GM21367 (cell line): ENCODE measurements around the gene ABHD12.
"Not testable (repeated sequence)": the region's sequence is repeated elsewhere in the genome, so short reads cannot be mapped to it uniquely, and the experiment has no call there.

Source experiments
- ATAC-seq: cut with Tn5 transposase; IDR thresholded peaks from one replicate; pipeline ENCODE4 v1.9.1; 2021; ENCODE audit not compliant: unreplicated experiment

ABHD12 gene

DNA sequence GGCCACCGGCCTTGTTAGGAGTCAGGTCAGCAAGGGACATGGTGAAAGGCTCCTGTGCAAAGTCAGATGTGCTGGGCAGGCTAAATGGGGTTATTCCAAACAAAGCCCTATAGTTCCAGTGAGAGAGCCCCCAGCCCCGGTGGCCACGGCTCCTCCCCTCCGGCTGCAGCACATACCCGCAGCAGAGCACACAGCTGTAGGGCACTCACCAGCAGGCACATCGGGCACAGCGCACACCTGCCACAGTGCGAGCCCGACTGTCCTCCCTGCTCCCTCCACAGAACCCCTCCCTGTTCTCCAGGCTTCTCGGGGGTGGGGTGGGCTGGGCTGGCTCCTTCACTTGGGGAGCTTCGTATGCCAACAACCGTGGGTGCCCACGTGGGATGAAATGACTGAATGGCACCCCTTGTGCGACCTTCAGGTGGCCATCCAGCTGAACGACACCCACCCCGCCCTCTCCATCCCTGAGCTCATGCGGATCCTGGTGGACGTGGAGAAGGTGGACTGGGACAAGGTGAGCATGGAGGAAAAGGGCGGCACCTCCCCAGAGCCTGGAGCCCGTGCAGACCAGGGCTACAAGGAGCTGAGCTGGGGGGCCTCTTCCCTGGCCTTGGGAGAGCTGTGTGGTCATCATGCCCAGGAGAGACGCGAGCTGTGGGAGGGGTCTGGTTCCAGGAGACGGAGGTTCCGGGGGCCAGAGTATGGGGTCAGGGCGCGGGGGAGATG is 111.8 kb downstream of the ABHD12 start:
- no peak for ATAC-seq

DNA sequence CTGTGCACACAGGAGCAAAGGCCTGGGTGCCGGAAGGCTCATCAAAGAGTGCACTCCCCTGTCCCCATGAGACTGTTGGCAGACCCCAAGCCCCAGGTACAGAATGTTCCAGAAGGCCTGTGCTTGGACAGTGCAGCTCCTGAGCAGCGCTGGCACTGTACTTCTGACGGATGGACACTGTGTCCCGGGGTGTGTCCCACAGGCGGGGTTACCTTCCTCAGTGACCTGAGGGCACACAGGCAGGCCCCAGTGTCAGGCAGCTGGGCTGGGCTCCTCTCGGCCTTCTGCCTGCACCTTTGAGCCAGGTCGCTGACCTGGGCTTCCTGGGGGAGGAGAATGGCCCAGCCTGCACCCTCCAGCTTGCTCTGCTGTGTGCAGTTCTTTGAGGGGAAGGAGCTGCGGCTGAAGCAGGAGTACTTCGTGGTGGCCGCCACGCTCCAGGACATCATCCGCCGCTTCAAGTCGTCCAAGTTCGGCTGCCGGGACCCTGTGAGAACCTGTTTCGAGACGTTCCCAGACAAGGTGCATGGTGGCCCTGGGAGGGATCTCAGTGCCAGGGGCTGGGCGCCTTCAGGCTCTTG is 112.6 kb downstream of the ABHD12 start:
- ATAC-seq: no peak

DNA sequence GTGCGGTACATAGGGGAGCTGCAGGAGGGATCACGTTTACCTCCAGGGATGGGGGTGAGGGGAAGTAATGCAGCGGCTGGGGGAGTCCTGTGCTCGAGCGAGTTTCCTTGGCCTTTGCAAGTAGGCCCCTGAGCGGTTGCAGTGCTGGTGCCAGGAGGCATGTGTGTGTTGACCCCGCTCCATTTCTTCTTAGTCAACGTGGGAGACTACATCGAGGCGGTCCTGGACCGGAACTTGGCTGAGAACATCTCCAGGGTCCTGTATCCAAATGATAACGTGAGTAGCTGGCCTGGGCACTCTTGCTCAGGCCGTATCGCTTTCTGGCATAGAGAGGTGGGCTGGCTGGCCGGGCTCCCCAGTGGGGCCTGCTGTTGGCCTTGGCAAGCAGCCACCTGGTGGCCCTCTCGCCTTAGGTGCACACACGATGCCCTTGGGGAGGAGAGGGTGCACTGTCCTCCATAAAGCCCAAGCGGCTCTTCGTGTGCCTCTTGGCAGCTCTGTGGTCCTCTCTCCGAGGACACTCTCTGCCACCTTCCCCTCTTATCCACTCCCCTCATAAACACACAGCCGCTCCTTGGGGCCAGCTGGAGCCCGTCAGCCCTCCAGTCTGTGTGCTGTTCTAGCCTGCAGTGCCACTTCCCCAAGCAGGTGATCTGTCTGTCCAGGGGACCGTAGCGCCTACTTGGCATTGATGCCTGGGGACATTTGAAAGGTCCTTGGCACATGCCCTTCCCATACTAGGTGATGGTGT is 113.4 kb downstream of the ABHD12 start:
- no peak for ATAC-seq

- ATAC-seq: no peak
These were observed 114.0 kb downstream of the ABHD12 start for GRCh38 chr20:25276533-25277050.

GRCh38 chr20:25275813-25276532 is 114.7 kb downstream of the ABHD12 start:
- no peak for ATAC-seq

GRCh38 chr20:25274891-25275812 is 115.5 kb downstream of the ABHD12 start:
- ATAC-seq: no peak

DNA sequence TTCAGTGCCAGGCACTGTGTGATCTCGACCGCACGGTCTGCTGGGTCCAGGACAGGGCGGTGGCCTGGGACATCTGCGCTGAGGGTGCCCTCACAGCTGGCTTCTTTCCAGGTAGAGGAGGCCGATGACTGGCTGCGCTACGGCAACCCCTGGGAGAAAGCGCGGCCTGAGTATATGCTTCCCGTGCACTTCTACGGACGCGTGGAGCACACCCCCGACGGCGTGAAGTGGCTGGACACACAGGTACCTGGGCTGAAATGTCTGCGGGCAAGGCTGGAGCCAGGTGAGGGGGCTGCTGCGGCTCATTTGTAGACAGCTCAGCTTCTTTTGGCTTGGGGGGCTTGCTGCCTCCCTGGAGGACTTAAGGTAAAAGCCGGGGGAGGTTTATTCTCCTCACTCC is 116.2 kb downstream of the ABHD12 start:
- ATAC-seq: no peak

GRCh38 chr20:25273541-25274358 is 116.9 kb downstream of the ABHD12 start:
- ATAC-seq: no peak

DNA sequence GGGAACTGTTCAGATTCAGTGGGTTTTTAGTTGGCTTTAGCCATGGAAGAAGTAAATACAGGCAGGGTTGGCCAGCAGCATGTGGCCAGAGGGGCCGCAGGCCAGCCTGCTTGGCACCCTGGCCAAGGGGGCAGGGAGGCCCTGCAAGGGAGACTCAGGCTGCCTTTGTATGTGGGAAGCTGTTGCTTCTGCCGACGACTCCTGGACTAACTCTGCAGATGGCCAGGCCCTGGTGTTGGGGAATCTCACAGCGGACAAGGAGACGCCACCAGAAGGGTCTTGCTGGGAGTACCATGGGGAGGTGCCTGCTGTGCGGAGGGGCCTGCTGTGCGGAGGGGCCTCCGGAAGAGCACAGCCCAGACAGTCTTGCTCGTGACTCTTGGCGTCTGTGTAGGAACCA is 117.6 kb downstream of the ABHD12 start:
- no peak for ATAC-seq

GRCh38 chr20:25272223-25273000 is 118.2 kb downstream of the ABHD12 start:
- ATAC-seq: no peak

GRCh38 chr20:25271486-25272222 is 119.0 kb downstream of the ABHD12 start:
- no peak for ATAC-seq

- no peak for ATAC-seq
These were observed 119.8 kb downstream of the ABHD12 start for GRCh38 chr20:25270829-25271251.

DNA sequence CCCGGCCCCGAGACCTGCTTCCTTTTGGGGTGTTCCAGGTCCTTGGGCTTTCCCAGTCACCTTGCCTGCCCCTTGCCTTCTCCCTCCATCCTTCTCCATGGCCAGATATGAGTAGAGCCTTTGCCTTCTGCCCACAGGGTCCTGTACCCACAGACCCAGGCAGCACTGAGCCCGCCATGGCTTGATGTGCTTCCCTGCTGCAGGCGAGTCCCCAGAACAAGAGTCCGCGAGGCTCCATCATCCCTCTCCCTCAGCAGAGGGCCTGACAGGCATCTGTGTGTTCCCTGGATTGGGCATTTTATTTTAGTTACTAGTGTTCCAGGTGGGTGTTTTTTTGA is 120.8 kb downstream of the ABHD12 start:
- no peak for ATAC-seq

GRCh38 chr20:25269057-25269832 is 121.4 kb downstream of the ABHD12 start:
- no peak for ATAC-seq

DNA sequence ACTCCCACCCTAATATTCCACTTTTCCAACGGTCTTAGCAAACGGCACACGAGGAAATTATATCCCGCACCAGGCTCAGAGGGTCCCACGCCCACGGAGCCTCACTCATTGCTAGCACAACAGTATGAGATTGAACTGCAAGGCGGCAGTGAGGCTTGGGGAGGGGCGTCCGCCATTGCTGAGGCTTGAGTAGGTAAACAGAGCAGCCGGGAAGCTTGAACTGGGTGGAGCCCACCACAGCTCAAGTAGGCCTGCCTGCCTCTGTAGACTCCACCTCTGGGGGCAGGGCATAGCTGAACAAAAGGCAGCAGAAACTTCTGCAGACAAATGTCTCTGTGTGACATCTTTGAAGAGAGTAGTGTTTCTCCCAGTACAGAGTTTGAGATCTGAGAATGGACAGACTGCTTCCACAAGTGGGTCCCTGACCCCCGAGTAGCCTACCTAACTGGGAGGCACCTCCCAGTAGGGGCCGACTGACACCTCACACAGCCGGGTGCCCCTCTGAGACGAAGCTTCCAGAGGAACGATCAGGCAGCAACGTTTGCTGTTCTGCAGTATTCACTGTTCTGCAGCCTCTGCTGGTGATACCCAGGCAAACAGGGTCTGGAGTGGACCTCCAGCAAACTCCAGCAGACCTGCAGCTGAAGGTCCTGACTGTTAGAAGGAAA is 129.7 kb downstream of the ABHD12 start:
- not testable (repeated sequence) for ATAC-seq

DNA sequence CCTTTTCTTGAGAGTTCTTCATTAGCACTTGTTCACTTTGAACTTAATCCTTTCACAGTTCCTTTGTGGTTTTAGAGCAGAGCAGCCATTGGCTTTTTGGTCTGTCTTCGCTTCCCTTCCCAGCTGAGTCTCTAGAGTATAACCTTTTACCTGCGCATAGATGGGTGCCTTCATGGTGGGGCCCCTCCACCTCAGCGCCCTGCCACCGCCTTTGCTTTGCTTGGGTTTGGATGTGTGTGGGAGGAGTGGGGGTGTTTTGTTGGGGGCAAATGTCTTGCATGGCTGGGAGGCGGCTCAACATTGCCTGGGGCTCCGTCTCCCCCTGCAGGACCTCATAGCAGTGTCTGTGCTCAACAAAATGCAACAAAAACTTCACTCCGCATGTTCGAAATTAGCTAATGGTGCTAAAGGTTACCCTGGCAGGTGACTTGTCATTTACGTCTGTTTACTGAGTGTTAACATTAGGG is 130.8 kb downstream of the ABHD12 start:
- no peak for ATAC-seq

DNA sequence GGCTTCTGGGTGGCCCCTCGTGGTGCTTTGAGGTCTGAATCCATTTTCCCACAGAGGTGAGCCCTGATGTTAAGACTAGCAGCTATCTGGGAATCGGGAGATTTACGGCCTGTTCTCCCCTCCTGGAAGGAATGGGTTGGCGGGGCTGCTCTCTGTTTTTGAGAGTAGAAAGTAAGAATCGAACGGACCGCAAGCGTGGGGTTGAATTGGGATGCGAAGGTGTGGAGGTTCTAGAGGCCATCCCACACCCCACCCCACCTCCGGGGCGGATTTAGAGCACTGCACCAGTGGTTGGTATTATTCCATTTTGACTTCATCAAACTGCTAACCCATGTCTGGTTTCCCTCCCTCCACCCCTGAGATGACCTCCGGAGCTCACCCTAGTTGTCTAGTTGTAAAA is 131.3 kb downstream of the ABHD12 start:
- ATAC-seq: no peak
